GM06990 (cell line): Measurements from ENCODE around the gene ABCC11.

Experiments
- DNase-seq: peaks from one replicate; pipeline ENCODE4 v3.0.0-alpha.2; 2011; ENCODE audit not compliant: insufficient read length; ENCODE audit errors: extremely low read depth
- H3K27me3 ChIP-seq: replicated peaks from 2 replicates; pipeline ENCODE4 v1.6.0; 2011; ENCODE audit warnings: low read length; ENCODE audit not compliant: control insufficient read depth, insufficient read depth
- H3K36me3 ChIP-seq: 2 replicates; pipeline ENCODE4 v1.5.1; 2011; ENCODE audit warnings: low read length; ENCODE audit not compliant: control insufficient read depth, insufficient read depth
- H3K4me3 ChIP-seq: replicated peaks from 2 replicates; pipeline ENCODE4 v1.5.1; 2011; ENCODE audit warnings: low read depth, mild to moderate bottlenecking, control low read depth, low read length
- TF ChIP-seq, protein P1 (sequence below): IDR thresholded peaks from 2 replicates; pipeline ENCODE4 v1.5.1; 2011; ENCODE audit warnings: low read length, control low read depth, mild to moderate bottlenecking, inconsistent platforms; ENCODE audit not compliant: insufficient read depth, poor library complexity, severe bottlenecking

ABCC11 gene

GRCh38 chr16:48206594-48207242 lies 40.6 kb downstream of the ABCC11 start:
- H3K36me3 ChIP-seq = no peaks in the 10 kb centered on the region
- H3K27me3 ChIP-seq = peaks cover 1% of the 10 kb centered on the region; the same call in 1 of the 2 replicates
- TF ChIP-seq, protein P1, sequence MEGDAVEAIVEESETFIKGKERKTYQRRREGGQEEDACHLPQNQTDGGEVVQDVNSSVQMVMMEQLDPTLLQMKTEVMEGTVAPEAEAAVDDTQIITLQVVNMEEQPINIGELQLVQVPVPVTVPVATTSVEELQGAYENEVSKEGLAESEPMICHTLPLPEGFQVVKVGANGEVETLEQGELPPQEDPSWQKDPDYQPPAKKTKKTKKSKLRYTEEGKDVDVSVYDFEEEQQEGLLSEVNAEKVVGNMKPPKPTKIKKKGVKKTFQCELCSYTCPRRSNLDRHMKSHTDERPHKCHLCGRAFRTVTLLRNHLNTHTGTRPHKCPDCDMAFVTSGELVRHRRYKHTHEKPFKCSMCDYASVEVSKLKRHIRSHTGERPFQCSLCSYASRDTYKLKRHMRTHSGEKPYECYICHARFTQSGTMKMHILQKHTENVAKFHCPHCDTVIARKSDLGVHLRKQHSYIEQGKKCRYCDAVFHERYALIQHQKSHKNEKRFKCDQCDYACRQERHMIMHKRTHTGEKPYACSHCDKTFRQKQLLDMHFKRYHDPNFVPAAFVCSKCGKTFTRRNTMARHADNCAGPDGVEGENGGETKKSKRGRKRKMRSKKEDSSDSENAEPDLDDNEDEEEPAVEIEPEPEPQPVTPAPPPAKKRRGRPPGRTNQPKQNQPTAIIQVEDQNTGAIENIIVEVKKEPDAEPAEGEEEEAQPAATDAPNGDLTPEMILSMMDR = no peak
- H3K4me3 ChIP-seq = no peak overlapping the region
- no peak for DNase-seq

DNA sequence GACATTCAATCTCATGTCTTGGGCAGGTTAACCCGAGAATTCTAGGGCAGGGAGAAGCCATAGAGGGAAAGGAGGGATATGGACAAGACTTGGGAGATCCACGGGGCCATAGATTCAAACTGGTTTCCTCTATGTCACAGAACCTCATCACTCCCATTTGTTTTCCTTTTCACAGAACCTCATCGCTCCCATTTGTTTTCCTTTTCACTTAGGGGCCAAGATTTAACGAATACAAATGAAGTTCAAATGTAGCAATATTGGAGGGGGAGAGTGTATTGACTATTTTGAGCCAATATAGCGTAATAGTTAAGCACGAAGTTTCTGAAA lies 42.6 kb downstream of the ABCC11 start:
- H3K27me3 ChIP-seq = peaks cover 1% of the 10 kb centered on the region; the same call in 1 of the 2 replicates
- TF ChIP-seq, protein P1 = no peak
- no peak overlapping the region for H3K4me3 ChIP-seq
- DNase-seq = no peak
- no peaks in the 10 kb centered on the region for H3K36me3 ChIP-seq

DNA sequence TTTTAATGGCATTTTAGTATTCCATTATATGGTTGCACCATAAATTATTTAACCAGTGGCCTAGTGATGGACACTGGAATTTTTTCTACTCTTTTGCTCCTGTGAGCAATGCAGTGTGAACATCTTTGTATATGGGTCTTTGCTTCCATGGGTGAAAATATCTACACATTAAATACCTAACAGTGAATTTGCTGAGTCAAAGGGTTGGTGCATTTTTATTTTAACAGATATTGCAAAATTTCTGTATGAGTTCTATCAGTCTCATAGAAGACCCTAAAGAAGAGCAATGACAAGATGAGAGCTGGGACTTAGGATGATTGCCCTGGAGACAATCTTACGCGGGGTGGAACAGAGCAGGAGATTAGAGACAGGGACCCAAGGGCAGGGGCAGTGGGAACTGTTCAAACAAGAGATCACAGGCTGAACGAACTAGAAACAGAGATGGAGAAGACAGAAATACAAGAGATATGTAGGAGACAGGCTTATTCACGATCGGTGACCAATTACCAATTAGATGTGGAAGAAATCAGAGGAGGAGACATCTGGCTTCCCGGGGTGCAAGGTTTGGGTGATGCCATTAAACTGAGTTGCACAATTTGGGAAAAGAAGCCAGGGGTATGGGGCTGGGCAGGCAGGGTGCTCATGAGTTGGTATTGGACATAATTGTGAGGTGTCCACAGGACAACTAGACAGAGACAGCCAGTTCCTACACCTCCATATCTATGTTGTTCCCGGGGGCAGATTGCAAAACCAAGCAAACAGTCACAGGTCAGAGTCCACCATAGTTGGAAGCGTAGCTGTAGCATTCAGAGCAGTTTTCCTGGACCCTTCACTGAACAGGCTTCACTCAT lies 43.1 kb downstream of the ABCC11 start:
- peaks cover 1% of the 10 kb centered on the region; the same call in 1 of the 2 replicates for H3K27me3 ChIP-seq
- TF ChIP-seq, protein P1 = no peak
- no peak for DNase-seq

DNA sequence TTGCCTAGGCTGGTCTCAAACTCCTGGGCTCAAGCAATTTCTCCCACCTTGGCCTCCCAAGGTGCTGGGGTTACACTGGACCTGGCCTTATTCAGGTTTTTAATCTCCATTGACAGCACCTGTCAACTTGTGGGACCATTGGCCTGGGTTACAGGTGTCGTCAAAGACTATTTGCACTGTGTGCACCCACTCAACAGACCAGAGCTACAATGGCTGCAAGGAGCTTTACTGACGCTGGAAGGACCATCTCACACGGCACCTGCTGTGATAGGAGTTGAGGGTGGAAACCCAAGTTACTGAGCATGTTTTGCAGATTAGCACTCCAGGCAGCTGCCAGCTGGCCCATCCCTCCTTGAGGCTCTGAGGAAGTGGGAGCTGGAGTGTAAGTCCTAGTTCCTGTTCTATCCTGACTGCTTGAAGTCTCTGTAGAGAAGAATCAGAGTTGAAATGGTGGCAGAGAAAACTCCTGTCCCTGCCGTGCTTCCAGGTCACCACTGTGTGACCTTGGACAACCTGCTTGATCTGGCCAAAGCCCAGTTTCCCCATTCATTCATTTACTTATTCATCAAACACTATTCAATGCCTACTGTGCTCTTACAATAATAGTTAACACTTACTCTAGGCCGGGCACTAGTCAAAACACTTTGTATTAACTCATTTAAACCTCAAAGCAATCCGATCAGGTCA lies 45.7 kb downstream of the ABCC11 start:
- no peaks in the 10 kb centered on the region for H3K27me3 ChIP-seq
- DNase-seq = no peak
- TF ChIP-seq, protein P1 = no peak
- H3K4me3 ChIP-seq = no peak overlapping the region
- H3K36me3 ChIP-seq = no peaks in the 10 kb centered on the region

More for the DNA sequence above, 43.1 kb downstream of the ABCC11 start:
- H3K36me3 ChIP-seq = no peaks in the 10 kb centered on the region
- no peak overlapping the region for H3K4me3 ChIP-seq

DNA sequence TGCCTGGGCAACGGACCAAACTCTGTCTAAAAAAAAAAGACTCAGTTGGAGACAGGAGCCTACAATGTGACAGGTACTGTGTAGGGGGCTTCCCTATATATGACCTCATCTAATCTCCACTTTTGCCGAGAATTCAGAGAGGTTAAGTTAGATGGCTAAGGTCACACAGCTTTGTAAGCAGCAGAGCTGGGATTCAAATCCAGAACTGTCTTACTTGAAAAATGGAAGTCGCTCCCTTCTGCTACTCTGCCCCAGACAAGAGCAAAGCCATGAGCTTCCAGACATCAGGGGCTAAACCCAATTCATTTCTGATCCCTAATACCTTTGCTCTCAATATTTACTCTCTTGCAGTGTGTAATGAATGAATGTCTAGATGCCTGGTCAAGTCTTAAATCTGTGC lies 50.0 kb downstream of the ABCC11 start:
- DNase-seq = no peak

More for the DNA sequence above, 50.0 kb downstream of the ABCC11 start:
- TF ChIP-seq, protein P1 = no peak
- Histone ChIP-seq H3K36me3 (no peaks in the 10 kb centered on the region), H3K4me3 (no peak overlapping the region), H3K27me3 (no peaks in the 10 kb centered on the region)
